ENCODE results near the gene FSTL5.

- TF ChIP-seq CTCF (IDR thresholded peaks at IDR 0.05 in 2 of 3, conservative IDR thresholded peaks at IDR 0.05 in 1 of 3; ENCODE audit: borderline replicate concordance in 1 of 3, insufficient read depth in 1 of 3, low read depth in 2 of 3, low read length in 2 of 3) (no peak), YY1 (IDR thresholded peaks at IDR 0.05; ENCODE audit: extremely low read depth, insufficient replicate concordance, low read depth, low read length) (no peak), POLR2AphosphoS5 (IDR thresholded peaks at IDR 0.05; ENCODE audit: low read depth, low read length) (no peak), POLR2A (IDR thresholded peaks at IDR 0.05; ENCODE audit: borderline replicate concordance, extremely low read depth, insufficient read depth, insufficient read length) (no peak), CEBPB (IDR thresholded peaks at IDR 0.05; ENCODE audit: low read depth) (no peak), EZH2phosphoT487 (IDR thresholded peaks at IDR 0.05; ENCODE audit: borderline replicate concordance) (no peak), JUND (IDR thresholded peaks at IDR 0.05) (no peak), MAX (IDR thresholded peaks at IDR 0.05) (no peak), ZNF274 (IDR thresholded peaks at IDR 0.05; ENCODE audit: low read depth, low read length) (no peak), RAD21 (IDR thresholded peaks at IDR 0.05; ENCODE audit: low read depth) (no peak), SRF (IDR thresholded peaks at IDR 0.05; ENCODE audit: low read depth) (no peak), SIN3A (IDR thresholded peaks at IDR 0.05; ENCODE audit: low read depth) (no peak)
- TF ChIP-seq, protein P1, sequence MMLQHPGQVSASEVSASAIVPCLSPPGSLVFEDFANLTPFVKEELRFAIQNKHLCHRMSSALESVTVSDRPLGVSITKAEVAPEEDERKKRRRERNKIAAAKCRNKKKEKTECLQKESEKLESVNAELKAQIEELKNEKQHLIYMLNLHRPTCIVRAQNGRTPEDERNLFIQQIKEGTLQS (IDR thresholded peaks at IDR 0.05): no peak
Observed at GRCh38 chr4:161883157-161883556, 280.6 kb downstream of the FSTL5 start.
